ENCODE data around the gene COG5.

DNA sequence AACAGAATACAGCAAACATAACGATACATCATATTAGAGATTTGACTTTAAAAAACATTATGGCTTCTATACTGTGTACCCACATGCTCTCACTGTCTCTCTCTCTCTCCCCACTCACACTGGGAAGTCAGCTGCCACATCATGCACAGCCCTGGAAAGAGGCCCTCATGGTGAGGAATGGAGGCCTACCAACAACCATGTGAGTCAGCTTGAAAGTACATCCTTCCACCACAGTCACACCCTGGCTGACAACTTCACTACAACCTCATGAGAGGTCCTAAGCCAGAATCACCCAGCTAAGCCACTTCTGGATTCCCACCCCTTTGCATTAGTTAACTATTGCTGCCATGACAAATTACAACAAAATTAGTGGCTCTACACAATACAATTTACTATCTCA is 117.2 kb downstream of the COG5 start:
- TF ChIP-seq, protein P1, sequence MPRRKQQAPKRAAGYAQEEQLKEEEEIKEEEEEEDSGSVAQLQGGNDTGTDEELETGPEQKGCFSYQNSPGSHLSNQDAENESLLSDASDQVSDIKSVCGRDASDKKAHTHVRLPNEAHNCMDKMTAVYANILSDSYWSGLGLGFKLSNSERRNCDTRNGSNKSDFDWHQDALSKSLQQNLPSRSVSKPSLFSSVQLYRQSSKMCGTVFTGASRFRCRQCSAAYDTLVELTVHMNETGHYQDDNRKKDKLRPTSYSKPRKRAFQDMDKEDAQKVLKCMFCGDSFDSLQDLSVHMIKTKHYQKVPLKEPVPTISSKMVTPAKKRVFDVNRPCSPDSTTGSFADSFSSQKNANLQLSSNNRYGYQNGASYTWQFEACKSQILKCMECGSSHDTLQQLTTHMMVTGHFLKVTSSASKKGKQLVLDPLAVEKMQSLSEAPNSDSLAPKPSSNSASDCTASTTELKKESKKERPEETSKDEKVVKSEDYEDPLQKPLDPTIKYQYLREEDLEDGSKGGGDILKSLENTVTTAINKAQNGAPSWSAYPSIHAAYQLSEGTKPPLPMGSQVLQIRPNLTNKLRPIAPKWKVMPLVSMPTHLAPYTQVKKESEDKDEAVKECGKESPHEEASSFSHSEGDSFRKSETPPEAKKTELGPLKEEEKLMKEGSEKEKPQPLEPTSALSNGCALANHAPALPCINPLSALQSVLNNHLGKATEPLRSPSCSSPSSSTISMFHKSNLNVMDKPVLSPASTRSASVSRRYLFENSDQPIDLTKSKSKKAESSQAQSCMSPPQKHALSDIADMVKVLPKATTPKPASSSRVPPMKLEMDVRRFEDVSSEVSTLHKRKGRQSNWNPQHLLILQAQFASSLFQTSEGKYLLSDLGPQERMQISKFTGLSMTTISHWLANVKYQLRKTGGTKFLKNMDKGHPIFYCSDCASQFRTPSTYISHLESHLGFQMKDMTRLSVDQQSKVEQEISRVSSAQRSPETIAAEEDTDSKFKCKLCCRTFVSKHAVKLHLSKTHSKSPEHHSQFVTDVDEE (CRISPR knock-in tag; IDR thresholded peaks at IDR 0.05): no peak
- TF ChIP-seq ZNF8 (CRISPR knock-in tag; IDR thresholded peaks at IDR 0.05) (no peak), TOX (CRISPR knock-in tag; IDR thresholded peaks at IDR 0.05; ENCODE audit: borderline replicate concordance) (no peak), CSDC2 (CRISPR knock-in tag; IDR thresholded peaks at IDR 0.05) (no peak), ZFP30 (CRISPR knock-in tag; IDR thresholded peaks at IDR 0.05) (no peak), ISL1 (CRISPR knock-in tag; IDR thresholded peaks at IDR 0.05) (no peak), SNAI2 (CRISPR knock-in tag; IDR thresholded peaks at IDR 0.05) (no peak), GLIS3 (CRISPR knock-in tag; IDR thresholded peaks at IDR 0.05) (no peak), TCF4 (CRISPR knock-in tag; IDR thresholded peaks at IDR 0.05; ENCODE audit: borderline replicate concordance) (no peak), ARNTL (CRISPR knock-in tag; IDR thresholded peaks at IDR 0.05; ENCODE audit: borderline replicate concordance, low read depth) (no peak)
- TF ChIP-seq, protein P2, sequence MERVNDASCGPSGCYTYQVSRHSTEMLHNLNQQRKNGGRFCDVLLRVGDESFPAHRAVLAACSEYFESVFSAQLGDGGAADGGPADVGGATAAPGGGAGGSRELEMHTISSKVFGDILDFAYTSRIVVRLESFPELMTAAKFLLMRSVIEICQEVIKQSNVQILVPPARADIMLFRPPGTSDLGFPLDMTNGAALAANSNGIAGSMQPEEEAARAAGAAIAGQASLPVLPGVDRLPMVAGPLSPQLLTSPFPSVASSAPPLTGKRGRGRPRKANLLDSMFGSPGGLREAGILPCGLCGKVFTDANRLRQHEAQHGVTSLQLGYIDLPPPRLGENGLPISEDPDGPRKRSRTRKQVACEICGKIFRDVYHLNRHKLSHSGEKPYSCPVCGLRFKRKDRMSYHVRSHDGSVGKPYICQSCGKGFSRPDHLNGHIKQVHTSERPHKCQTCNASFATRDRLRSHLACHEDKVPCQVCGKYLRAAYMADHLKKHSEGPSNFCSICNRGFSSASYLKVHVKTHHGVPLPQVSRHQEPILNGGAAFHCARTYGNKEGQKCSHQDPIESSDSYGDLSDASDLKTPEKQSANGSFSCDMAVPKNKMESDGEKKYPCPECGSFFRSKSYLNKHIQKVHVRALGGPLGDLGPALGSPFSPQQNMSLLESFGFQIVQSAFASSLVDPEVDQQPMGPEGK (CRISPR knock-in tag; IDR thresholded peaks at IDR 0.05; ENCODE audit: borderline replicate concordance): no peak
- TF ChIP-seq, protein P3, sequence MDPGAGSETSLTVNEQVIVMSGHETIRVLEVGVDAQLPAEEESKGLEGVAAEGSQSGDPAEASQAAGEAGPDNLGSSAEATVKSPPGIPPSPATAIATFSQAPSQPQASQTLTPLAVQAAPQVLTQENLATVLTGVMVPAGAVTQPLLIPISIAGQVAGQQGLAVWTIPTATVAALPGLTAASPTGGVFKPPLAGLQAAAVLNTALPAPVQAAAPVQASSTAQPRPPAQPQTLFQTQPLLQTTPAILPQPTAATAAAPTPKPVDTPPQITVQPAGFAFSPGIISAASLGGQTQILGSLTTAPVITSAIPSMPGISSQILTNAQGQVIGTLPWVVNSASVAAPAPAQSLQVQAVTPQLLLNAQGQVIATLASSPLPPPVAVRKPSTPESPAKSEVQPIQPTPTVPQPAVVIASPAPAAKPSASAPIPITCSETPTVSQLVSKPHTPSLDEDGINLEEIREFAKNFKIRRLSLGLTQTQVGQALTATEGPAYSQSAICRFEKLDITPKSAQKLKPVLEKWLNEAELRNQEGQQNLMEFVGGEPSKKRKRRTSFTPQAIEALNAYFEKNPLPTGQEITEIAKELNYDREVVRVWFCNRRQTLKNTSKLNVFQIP (CRISPR knock-in tag; IDR thresholded peaks at IDR 0.05; ENCODE audit: borderline replicate concordance, low read depth): no peak
